ENCODE results near the gene GCLC. TPM values are rescaled to one million over a fixed set of nuclear protein-coding genes. Genes with fewer than 3 reads are reported as not detected.

The GCLC gene
- polyA plus RNA-seq, 3 donors, result 6.4 to 15.7 (median 10.1) TPM

DNA sequence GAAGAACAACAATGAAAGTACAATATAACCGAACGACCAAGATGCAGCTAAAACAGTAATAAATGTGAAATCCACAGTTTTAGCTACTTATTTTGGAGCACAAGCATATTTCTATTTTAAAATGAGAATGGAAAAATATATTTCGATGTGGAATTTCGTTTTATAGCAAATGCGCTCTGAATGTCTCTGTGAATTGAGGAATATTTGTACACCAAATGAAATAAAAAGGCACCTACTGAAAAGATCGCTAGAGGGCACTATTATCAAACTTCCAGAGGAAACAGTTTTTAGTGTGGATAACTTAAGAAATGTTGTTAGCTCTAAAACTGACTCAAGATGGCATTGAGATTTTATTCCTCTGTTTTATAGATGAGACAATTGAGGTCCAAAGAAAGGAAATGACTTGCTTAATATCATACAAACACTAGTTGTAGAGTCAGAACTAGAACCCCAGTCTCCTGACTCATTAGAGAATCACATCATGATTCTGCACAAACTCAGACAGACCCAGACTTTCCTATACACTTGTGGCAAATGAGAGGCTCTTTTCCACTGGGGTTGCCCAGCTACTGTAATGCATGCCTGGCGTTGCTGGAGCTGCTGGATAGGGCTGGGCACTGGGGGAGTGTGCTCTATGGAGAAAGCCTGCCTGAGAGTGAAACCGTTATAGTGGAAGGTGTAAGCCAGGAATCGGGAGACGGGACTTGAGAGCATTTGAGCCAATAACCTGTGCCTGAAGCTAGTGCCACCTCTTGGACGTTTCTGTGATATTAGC lies 51.9 kb downstream of the GCLC start:
- H3K9me3 Mint-ChIP-seq, result peaks cover 0 to 4% (median 2%) of the 10 kb centered on the region in 7 donors
- no peak overlapping the region for H3K27ac Mint-ChIP-seq
- peaks cover 2 to 7% (median 5%) of the 10 kb centered on the region in 3 donors for H3K27me3 Mint-ChIP-seq (ENCODE audit: low read depth in 3 of 3)
- H4K20me1 ChIP-seq (ENCODE audit: insufficient read depth, low read length), result no peaks in the 10 kb centered on the region
- H3K79me2 ChIP-seq (ENCODE audit: insufficient read depth, low read length), result no peaks in the 10 kb centered on the region
- H3K4me3 Mint-ChIP-seq, result peak overlapping the region; percentile 15 to 21
- no peak overlapping the region for H3K4me3 ChIP-seq (replicated peaks in 1 of 3; ENCODE audit: low read depth in 2 of 3, low read length in 3 of 3)
- peak; percentile 22 to 59 (median 49) for DNase-seq
- intact Hi-C loops (cut with micrococcal nuclease), result loop anchor here (2.0 to 5.0 kb wide), 2 partner anchors 160 to 234 kb away; no protein-coding TSS in a partner anchor
- H3K36me3 Mint-ChIP-seq, result peaks cover 15 to 16% of the 10 kb centered on the region in 2 donors
- H3K27me3 ChIP-seq (ENCODE audit: control insufficient read depth in 2 of 2, insufficient read depth in 2 of 2, low read length in 2 of 2), result no peaks in the 10 kb centered on the region
- no peaks in the 10 kb centered on the region for H3K9me3 ChIP-seq (replicated peaks in 1 of 2; ENCODE audit: control insufficient read depth in 1 of 2, insufficient read depth in 1 of 2, low read length in 2 of 2)
- H3K9ac ChIP-seq (ENCODE audit: insufficient read depth, low read length, poor library complexity, severe bottlenecking), result no peak overlapping the region
- H3K36me3 ChIP-seq (replicated peaks in 1 of 2; ENCODE audit: control insufficient read depth in 1 of 2, insufficient read depth in 2 of 2, low read length in 2 of 2), result peaks cover 9 to 15% of the 10 kb centered on the region in 2 donors
- H3K4me1 Mint-ChIP-seq, result peaks cover 7% of the 10 kb centered on the region
- H3K4me1 ChIP-seq (ENCODE audit: control insufficient read depth in 1 of 2, insufficient read depth in 2 of 2, low read length in 2 of 2), result peaks cover 3 to 5% of the 10 kb centered on the region in 2 donors
- TF ChIP-seq, protein P1, sequence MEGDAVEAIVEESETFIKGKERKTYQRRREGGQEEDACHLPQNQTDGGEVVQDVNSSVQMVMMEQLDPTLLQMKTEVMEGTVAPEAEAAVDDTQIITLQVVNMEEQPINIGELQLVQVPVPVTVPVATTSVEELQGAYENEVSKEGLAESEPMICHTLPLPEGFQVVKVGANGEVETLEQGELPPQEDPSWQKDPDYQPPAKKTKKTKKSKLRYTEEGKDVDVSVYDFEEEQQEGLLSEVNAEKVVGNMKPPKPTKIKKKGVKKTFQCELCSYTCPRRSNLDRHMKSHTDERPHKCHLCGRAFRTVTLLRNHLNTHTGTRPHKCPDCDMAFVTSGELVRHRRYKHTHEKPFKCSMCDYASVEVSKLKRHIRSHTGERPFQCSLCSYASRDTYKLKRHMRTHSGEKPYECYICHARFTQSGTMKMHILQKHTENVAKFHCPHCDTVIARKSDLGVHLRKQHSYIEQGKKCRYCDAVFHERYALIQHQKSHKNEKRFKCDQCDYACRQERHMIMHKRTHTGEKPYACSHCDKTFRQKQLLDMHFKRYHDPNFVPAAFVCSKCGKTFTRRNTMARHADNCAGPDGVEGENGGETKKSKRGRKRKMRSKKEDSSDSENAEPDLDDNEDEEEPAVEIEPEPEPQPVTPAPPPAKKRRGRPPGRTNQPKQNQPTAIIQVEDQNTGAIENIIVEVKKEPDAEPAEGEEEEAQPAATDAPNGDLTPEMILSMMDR (IDR thresholded peaks at IDR 0.05), result peak; percentile 79
- H3K4me2 ChIP-seq (replicated peaks; ENCODE audit: extremely low read depth, low read length, poor library complexity, severe bottlenecking), result peak overlapping the region; percentile 12
- 30% methylated on average over 5 of the region's 11 CpGs for WGBS (ENCODE audit: insufficient coverage)
- H2AFZ ChIP-seq (ENCODE audit: insufficient read depth, low read depth, low read length, poor library complexity, severe bottlenecking), result peak overlapping the region; percentile 27
- no peak overlapping the region for H3K27ac ChIP-seq (ENCODE audit: low read depth in 1 of 2, low read length in 2 of 2)

DNA sequence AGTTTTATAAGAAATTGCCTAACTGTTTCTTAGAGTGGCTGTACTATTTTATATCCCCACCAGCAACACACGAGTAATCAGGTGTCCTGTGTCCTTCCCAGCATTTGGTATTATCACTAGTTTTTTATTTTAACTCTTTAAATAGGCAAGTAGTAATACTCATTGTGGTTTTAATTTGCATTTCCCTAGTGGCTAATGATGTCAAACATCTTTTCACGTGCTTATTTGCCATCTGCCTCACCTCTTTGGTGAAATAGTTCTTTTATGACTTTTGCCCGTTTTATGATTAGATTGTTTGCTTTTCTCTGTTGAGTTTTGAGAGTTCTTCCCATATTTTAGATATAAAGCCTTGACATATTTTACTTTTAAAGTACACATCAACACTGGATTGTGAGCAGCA lies 57.8 kb downstream of the GCLC start:
- H3K27ac Mint-ChIP-seq, result no peak overlapping the region
- no peak for DNase-seq
- H3K36me3 Mint-ChIP-seq, result no peaks in the 10 kb centered on the region
- no CpG with 5 or more reads among the region's 3 CpGs for WGBS (ENCODE audit: insufficient coverage)
- peaks cover 6 to 13% (median 12%) of the 10 kb centered on the region in 3 donors for H3K27me3 Mint-ChIP-seq (ENCODE audit: low read depth in 3 of 3)
- Histone ChIP-seq H2AFZ (ENCODE audit: insufficient read depth, low read depth, low read length, poor library complexity, severe bottlenecking) (no peak overlapping the region), H3K4me2 (replicated peaks; ENCODE audit: extremely low read depth, low read length, poor library complexity, severe bottlenecking) (no peak overlapping the region), H3K27me3 (ENCODE audit: control insufficient read depth in 2 of 2, insufficient read depth in 2 of 2, low read length in 2 of 2) (peaks cover 0 to 3% of the 10 kb centered on the region in 2 donors), H3K9me3 (replicated peaks in 1 of 2; ENCODE audit: control insufficient read depth in 1 of 2, insufficient read depth in 1 of 2, low read length in 2 of 2) (no peaks in the 10 kb centered on the region), H4K20me1 (ENCODE audit: insufficient read depth, low read length) (no peaks in the 10 kb centered on the region), H3K36me3 (replicated peaks in 1 of 2; ENCODE audit: control insufficient read depth in 1 of 2, insufficient read depth in 2 of 2, low read length in 2 of 2) (no peaks in the 10 kb centered on the region), H3K4me1 (ENCODE audit: control insufficient read depth in 1 of 2, insufficient read depth in 2 of 2, low read length in 2 of 2) (peaks cover 28% of the 10 kb centered on the region in 2 donors), H3K4me3 (replicated peaks in 1 of 3; ENCODE audit: low read depth in 2 of 3, low read length in 3 of 3) (no peak overlapping the region), H3K27ac (ENCODE audit: low read depth in 1 of 2, low read length in 2 of 2) (no peak overlapping the region), H3K79me2 (ENCODE audit: insufficient read depth, low read length) (no peaks in the 10 kb centered on the region), H3K9ac (ENCODE audit: insufficient read depth, low read length, poor library complexity, severe bottlenecking) (no peak overlapping the region)
- no peak overlapping the region for H3K4me3 Mint-ChIP-seq
- H3K9me3 Mint-ChIP-seq, result peaks cover 0 to 4% (median 2%) of the 10 kb centered on the region in 7 donors
- peaks cover 28% of the 10 kb centered on the region for H3K4me1 Mint-ChIP-seq
- TF ChIP-seq, protein P1 (IDR thresholded peaks at IDR 0.05), result no peak
- intact Hi-C loops (cut with micrococcal nuclease), result loop anchor here in 1 of 2 donors (10.0 kb wide), 1 partner anchor 52 kb away; no protein-coding TSS in a partner anchor
